ENCODE data around the gene PERP.

DNA sequence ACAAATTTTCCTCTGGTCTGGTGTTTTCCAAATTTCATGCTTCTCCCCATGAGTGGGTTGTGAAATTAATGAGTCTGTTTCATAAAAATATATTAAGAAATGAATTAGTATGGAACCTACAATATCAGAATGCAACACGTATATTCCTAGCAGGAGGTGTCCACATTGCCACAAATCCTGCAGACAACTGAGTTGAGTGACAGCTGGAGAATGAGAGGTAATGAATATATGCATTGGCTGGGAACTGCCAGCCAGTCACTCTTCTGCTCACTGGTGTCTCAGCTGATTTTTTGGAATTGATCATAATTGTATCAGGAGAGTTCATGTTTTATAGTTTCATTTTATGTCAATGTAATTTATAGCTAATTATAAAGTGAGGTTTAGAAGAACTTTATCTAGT, 48.2 kb upstream of the PERP start:
- no peak for TF ChIP-seq CTCF (IDR thresholded peaks at IDR 0.05)
- TF ChIP-seq TAF1 (IDR thresholded peaks at IDR 0.05; ENCODE audit: borderline replicate concordance, low read depth, low read length), result no peak
- no peak for TF ChIP-seq FOXJ3 (CRISPR knock-in tag; IDR thresholded peaks at IDR 0.05)
- no peak for TF ChIP-seq MAX (IDR thresholded peaks at IDR 0.05; ENCODE audit: low read depth)
- no peak for TF ChIP-seq FOSL2 (IDR thresholded peaks at IDR 0.05; ENCODE audit: borderline replicate concordance, low read depth)
- TF ChIP-seq FOXM1 (IDR thresholded peaks at IDR 0.05; ENCODE audit: low read depth), result no peak
- no peak for TF ChIP-seq TCF12 (IDR thresholded peaks at IDR 0.05)
- no peak for TF ChIP-seq EP300 (IDR thresholded peaks at IDR 0.05; ENCODE audit: borderline replicate concordance in 1 of 2, low read depth in 1 of 2, low read length in 1 of 2)
- no peak for TF ChIP-seq RAD21 (IDR thresholded peaks at IDR 0.05; ENCODE audit: low read length)
- no peak for TF ChIP-seq POLR2AphosphoS5 (IDR thresholded peaks at IDR 0.05; ENCODE audit: low read depth, low read length)
- TF ChIP-seq, protein P1, sequence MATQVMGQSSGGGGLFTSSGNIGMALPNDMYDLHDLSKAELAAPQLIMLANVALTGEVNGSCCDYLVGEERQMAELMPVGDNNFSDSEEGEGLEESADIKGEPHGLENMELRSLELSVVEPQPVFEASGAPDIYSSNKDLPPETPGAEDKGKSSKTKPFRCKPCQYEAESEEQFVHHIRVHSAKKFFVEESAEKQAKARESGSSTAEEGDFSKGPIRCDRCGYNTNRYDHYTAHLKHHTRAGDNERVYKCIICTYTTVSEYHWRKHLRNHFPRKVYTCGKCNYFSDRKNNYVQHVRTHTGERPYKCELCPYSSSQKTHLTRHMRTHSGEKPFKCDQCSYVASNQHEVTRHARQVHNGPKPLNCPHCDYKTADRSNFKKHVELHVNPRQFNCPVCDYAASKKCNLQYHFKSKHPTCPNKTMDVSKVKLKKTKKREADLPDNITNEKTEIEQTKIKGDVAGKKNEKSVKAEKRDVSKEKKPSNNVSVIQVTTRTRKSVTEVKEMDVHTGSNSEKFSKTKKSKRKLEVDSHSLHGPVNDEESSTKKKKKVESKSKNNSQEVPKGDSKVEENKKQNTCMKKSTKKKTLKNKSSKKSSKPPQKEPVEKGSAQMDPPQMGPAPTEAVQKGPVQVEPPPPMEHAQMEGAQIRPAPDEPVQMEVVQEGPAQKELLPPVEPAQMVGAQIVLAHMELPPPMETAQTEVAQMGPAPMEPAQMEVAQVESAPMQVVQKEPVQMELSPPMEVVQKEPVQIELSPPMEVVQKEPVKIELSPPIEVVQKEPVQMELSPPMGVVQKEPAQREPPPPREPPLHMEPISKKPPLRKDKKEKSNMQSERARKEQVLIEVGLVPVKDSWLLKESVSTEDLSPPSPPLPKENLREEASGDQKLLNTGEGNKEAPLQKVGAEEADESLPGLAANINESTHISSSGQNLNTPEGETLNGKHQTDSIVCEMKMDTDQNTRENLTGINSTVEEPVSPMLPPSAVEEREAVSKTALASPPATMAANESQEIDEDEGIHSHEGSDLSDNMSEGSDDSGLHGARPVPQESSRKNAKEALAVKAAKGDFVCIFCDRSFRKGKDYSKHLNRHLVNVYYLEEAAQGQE (IDR thresholded peaks at IDR 0.05; ENCODE audit: low read depth, low read length), result no peak
- TF ChIP-seq SMC3 (IDR thresholded peaks at IDR 0.05; ENCODE audit: low read depth, low read length), result no peak
- TF ChIP-seq, protein P2, sequence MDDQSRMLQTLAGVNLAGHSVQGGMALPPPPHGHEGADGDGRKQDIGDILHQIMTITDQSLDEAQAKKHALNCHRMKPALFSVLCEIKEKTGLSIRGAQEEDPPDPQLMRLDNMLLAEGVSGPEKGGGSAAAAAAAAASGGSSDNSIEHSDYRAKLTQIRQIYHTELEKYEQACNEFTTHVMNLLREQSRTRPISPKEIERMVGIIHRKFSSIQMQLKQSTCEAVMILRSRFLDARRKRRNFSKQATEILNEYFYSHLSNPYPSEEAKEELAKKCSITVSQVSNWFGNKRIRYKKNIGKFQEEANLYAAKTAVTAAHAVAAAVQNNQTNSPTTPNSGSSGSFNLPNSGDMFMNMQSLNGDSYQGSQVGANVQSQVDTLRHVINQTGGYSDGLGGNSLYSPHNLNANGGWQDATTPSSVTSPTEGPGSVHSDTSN (IDR thresholded peaks at IDR 0.05), result no peak

Measured in SK-N-SH (cell line).